HepG2 (cell line): ENCODE results near the gene WDR54. TPM values are rescaled to one million over a fixed set of nuclear protein-coding genes. Genes with fewer than 3 reads are reported as not detected.

Source experiments
- FOSL1 ChIP-seq: sonication (generic); formaldehyde crosslinking; IDR thresholded peaks from 2 replicates; pipeline ENCODE4 v1.9.0; 2021; ENCODE audit warnings: missing genetic modification reagents, borderline replicate concordance
- FOXP1 ChIP-seq, 2 experiments: fragments of 450-650 bp in 1 of 2; IDR thresholded peaks; 2 replicates each; pipeline ENCODE4 v1.6.1; 2017 to 2018; ENCODE audit warnings: antibody characterized with exemption in 1 of 2
- MEIS1 ChIP-seq: sonication (generic); formaldehyde crosslinking; IDR thresholded peaks from 2 replicates; pipeline ENCODE4 v1.9.0; 2021; ENCODE audit warnings: mild to moderate bottlenecking, missing genetic modification reagents, moderate library complexity, borderline replicate concordance
- NAIF1 ChIP-seq: sonication (generic); formaldehyde crosslinking; IDR thresholded peaks from 2 replicates; pipeline ENCODE4 v1.5.0; 2020; ENCODE audit warnings: mild to moderate bottlenecking, missing genetic modification reagents, borderline replicate concordance
- NCOA5 ChIP-seq: sonication (generic); formaldehyde crosslinking; IDR thresholded peaks from 2 replicates; pipeline ENCODE4 v1.4.0; 2020; ENCODE audit warnings: missing genetic modification reagents
- PLRG1 ChIP-seq: fragments of 450-650 bp; conservative IDR thresholded peaks from 2 replicates; pipeline ENCODE4 v1.6.1; 2016
- SMAD3 ChIP-seq: sonication (generic); formaldehyde crosslinking; IDR thresholded peaks from 2 replicates; pipeline ENCODE4 v1.4.0; 2020; ENCODE audit warnings: missing genetic modification reagents
- SMC3 ChIP-seq: IDR thresholded peaks from 2 replicates; pipeline ENCODE4 v1.6.1; 2011; ENCODE audit warnings: low read length, improper control_type of control experiment
- TBX2 ChIP-seq: sonication (generic); formaldehyde crosslinking; IDR thresholded peaks from 2 replicates; pipeline ENCODE4 v1.5.0; 2020; ENCODE audit warnings: missing genetic modification reagents, mild to moderate bottlenecking, borderline replicate concordance
- TCF7L2 ChIP-seq: IDR thresholded peaks from 2 replicates; pipeline ENCODE4 v1.6.1; 2011; ENCODE audit warnings: mild to moderate bottlenecking, low read depth, low read length, moderate library complexity
- YY1 ChIP-seq: IDR thresholded peaks from 2 replicates; pipeline ENCODE4 v1.6.1; 2011; ENCODE audit warnings: low read length, low read depth, moderate library complexity, mild to moderate bottlenecking; ENCODE audit not compliant: insufficient read depth, insufficient replicate concordance
- ZNF256 ChIP-seq: sonication (generic); formaldehyde crosslinking; conservative IDR thresholded peaks from 2 replicates; pipeline ENCODE4 v1.4.0; 2020; ENCODE audit warnings: missing genetic modification reagents
- ZNF264 ChIP-seq: sonication (generic); formaldehyde crosslinking; IDR thresholded peaks from 2 replicates; pipeline ENCODE4 v1.4.0; 2020; ENCODE audit warnings: missing genetic modification reagents
- ZNF451 ChIP-seq: sonication (generic); formaldehyde crosslinking; IDR thresholded peaks from 2 replicates; pipeline ENCODE4 v1.5.0; 2020; ENCODE audit warnings: mild to moderate bottlenecking, missing genetic modification reagents
- polyA plus RNA-seq, 8 experiments: library from polyadenylated mRNA; depleted of rRNA in 3 of 8; stranded (reverse) in 7 of 8; unstranded in 1 of 8; fragments of >200 nt; fragmentation: Illumina TruSeq in 4 of 8; extraction: Trizol in 4 of 8; gene quantifications; 2 replicates each; pipeline versions ENCODE4 v1.2.1 to v1.2.3, GENCODE V29; 2011 to 2016; ENCODE audit warnings: low read depth in 4 of 8, missing spikeins in 1 of 8, mixed read lengths in 1 of 8; ENCODE audit not compliant: insufficient read depth in 1 of 8
- total RNA-seq, 5 experiments: library from RNA; depleted of rRNA; stranded (reverse); fragments of >200 nt; fragmentation: Illumina TruSeq; extraction: Trizol; gene quantifications; 2 replicates each; pipeline ENCODE4 v1.2.3, GENCODE V29; 2016; ENCODE audit warnings: low read depth in 1 of 5
- TF ChIP-seq, protein P1 (sequence below): sonication (generic); formaldehyde crosslinking; IDR thresholded peaks from 2 replicates; pipeline ENCODE4 v1.8.1; 2023; ENCODE audit warnings: mild to moderate bottlenecking, missing genetic modification reagents, borderline replicate concordance
- TF ChIP-seq, protein P2 (sequence below): sonication (generic); formaldehyde crosslinking; IDR thresholded peaks from 2 replicates; pipeline ENCODE4 v1.9.0; 2021; ENCODE audit warnings: missing genetic modification reagents, mild to moderate bottlenecking, borderline replicate concordance
- TF ChIP-seq, protein P3 (sequence below): IDR thresholded peaks from 2 replicates; pipeline ENCODE4 v1.6.1; 2016; ENCODE audit warnings: low read depth, borderline replicate concordance
- TF ChIP-seq, protein P4 (sequence below): sonication (generic); formaldehyde crosslinking; IDR thresholded peaks from 2 replicates; pipeline ENCODE4 v1.5.1; 2020; ENCODE audit warnings: missing genetic modification reagents, mild to moderate bottlenecking, borderline replicate concordance
- TF ChIP-seq, protein P5 (sequence below): sonication (generic); formaldehyde crosslinking; IDR thresholded peaks from 2 replicates; pipeline ENCODE4 v1.8.0; 2022; ENCODE audit warnings: missing genetic modification reagents, mild to moderate bottlenecking, borderline replicate concordance
- TF ChIP-seq, protein P6 (sequence below): sonication (generic); formaldehyde crosslinking; IDR thresholded peaks from 2 replicates; pipeline ENCODE4 v1.8.1; 2023; ENCODE audit warnings: missing genetic modification reagents, inconsistent platforms, borderline replicate concordance
- TF ChIP-seq, protein P7 (sequence below): sonication (generic); formaldehyde crosslinking; IDR thresholded peaks from 2 replicates; pipeline ENCODE4 v1.9.0; 2022; ENCODE audit warnings: low read depth, missing genetic modification reagents

The WDR54 gene
- total and polyA plus RNA-seq, 2 of the 13 experiments (the other 11 are each of a cell fraction or from before 2014, with no cell fraction given): 2.0 to 17.3 TPM

DNA sequence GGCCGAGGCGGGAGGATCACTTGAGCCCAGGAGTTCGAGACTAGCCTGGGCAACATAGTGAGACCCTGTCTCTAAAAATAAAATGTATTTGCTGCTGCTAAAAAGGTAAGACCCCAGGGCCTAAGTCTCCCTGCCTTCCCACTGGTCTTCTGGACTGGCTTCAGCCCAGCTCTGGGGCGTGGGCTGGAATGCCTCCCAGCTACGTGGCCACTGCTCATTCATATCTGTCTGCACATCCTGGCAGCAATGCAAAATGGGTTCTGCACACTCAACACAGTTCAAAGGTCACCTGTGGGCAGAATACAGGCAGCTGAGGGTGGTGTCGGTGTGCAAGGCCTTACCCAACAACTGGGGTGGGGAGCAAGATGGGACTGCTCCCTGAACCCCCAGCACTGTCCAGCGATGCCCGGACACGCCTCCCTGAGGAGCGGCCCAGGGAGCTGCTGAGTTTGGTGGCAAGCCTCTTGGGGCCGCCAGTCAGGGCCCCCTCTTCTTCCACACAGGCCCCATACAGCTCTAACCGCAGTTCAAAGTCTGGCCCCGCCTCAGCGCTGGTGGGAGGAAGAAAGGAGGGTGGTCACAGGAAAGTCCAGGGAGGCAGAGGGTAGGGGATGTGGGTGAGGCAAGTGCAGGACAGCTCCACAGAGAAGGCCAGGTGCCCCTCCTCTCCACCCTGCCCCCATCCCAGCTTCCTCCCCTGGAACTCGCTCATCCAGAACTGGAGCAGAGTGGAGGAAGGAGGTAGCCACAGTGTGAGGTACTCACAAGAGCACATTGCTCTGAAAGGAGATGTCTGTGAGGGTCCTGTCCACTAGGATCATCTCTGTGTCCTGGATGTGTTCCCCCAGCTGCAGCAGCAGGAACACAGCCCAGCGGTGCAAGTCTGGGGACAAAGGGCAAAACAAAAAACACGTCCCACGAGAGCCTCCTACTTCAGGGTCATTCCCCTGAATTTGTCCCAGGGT is 8.2 kb downstream of the WDR54 start (continued):
- TF ChIP-seq ZNF256 (CRISPR knock-in tag): no peak
- TF ChIP-seq NAIF1 (CRISPR knock-in tag): peak; percentile 55; the same call in 1 of the 2 replicates
- TF ChIP-seq ZNF451: peak; percentile 95
- TF ChIP-seq FOSL1: no peak
- TF ChIP-seq SMC3: no peak; the same call in 1 of the 2 replicates
- TF ChIP-seq, protein P1, sequence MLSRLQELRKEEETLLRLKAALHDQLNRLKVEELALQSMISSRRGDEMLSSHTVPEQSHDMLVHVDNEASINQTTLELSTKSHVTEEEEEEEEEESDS (CRISPR knock-in tag): no peak
- TF ChIP-seq SMAD3 (CRISPR knock-in tag): no peak
- TF ChIP-seq, protein P2, sequence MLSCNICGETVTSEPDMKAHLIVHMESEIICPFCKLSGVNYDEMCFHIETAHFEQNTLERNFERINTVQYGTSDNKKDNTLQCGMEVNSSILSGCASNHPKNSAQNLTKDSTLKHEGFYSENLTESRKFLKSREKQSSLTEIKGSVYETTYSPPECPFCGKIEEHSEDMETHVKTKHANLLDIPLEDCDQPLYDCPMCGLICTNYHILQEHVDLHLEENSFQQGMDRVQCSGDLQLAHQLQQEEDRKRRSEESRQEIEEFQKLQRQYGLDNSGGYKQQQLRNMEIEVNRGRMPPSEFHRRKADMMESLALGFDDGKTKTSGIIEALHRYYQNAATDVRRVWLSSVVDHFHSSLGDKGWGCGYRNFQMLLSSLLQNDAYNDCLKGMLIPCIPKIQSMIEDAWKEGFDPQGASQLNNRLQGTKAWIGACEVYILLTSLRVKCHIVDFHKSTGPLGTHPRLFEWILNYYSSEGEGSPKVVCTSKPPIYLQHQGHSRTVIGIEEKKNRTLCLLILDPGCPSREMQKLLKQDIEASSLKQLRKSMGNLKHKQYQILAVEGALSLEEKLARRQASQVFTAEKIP (CRISPR knock-in tag): no peak
- TF ChIP-seq FOXP1 (IDR thresholded peaks at IDR 0.05): no peak
- peak; percentile 37; the same call in 1 of the 2 replicates for TF ChIP-seq FOXP1 (CRISPR knock-in tag; IDR thresholded peaks at IDR 0.05)
- TF ChIP-seq PLRG1: no peak
- TF ChIP-seq ZNF264: no peak
- TF ChIP-seq, protein P3, sequence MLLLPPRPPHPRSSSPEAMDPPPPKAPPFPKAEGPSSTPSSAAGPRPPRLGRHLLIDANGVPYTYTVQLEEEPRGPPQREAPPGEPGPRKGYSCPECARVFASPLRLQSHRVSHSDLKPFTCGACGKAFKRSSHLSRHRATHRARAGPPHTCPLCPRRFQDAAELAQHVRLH (CRISPR knock-in tag): peak; percentile 87; the same call in 1 of the 2 replicates
- peak; percentile 54 for TF ChIP-seq YY1
- TF ChIP-seq TCF7L2: no peak
- TF ChIP-seq, protein P4, sequence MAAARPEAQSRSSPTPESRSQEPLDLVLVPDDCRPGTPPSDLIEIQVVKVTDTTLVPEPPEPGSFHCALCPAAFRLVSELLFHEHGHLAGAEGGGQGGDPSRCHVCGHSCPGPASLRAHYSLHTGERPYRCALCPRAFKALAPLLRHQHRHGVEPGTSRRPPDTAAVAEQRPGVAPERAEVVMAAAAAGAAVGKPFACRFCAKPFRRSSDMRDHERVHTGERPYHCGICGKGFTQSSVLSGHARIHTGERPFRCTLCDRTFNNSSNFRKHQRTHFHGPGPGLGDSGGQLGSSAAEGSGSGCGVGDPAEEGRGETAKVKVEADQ (CRISPR knock-in tag): no peak
- 0 out of 2 replicates have a peak, but pooled peaks have one; percentile 42 for TF ChIP-seq MEIS1
- TF ChIP-seq, protein P5, sequence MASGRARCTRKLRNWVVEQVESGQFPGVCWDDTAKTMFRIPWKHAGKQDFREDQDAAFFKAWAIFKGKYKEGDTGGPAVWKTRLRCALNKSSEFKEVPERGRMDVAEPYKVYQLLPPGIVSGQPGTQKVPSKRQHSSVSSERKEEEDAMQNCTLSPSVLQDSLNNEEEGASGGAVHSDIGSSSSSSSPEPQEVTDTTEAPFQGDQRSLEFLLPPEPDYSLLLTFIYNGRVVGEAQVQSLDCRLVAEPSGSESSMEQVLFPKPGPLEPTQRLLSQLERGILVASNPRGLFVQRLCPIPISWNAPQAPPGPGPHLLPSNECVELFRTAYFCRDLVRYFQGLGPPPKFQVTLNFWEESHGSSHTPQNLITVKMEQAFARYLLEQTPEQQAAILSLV: 0 out of 2 replicates have a peak, but pooled peaks have one; percentile 43
- TF ChIP-seq, protein P6, sequence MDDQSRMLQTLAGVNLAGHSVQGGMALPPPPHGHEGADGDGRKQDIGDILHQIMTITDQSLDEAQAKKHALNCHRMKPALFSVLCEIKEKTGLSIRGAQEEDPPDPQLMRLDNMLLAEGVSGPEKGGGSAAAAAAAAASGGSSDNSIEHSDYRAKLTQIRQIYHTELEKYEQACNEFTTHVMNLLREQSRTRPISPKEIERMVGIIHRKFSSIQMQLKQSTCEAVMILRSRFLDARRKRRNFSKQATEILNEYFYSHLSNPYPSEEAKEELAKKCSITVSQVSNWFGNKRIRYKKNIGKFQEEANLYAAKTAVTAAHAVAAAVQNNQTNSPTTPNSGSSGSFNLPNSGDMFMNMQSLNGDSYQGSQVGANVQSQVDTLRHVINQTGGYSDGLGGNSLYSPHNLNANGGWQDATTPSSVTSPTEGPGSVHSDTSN (CRISPR knock-in tag): no peak
- TF ChIP-seq NCOA5: no peak
- peak; percentile 89 for TF ChIP-seq TBX2 (CRISPR knock-in tag)
- TF ChIP-seq, protein P7, sequence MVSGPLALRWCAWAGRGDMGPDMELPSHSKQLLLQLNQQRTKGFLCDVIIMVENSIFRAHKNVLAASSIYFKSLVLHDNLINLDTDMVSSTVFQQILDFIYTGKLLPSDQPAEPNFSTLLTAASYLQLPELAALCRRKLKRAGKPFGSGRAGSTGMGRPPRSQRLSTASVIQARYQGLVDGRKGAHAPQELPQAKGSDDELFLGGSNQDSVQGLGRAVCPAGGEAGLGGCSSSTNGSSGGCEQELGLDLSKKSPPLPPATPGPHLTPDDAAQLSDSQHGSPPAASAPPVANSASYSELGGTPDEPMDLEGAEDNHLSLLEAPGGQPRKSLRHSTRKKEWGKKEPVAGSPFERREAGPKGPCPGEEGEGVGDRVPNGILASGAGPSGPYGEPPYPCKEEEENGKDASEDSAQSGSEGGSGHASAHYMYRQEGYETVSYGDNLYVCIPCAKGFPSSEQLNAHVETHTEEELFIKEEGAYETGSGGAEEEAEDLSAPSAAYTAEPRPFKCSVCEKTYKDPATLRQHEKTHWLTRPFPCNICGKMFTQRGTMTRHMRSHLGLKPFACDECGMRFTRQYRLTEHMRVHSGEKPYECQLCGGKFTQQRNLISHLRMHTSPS: peak; percentile 94
